A549 (cell line): ENCODE results near the gene ECM2. TPM values are rescaled to one million over a fixed set of nuclear protein-coding genes. Genes with fewer than 3 reads are reported as not detected.

Source experiments
- ATAC-seq, 2 experiments: fragments of 200-7000 bp in 1 of 2; fragments of >200 bp in 1 of 2; cut with Nextera tagmentation in 1 of 2; cut with Tn5 transposase in 1 of 2; 3 replicates each; pipeline versions ENCODE4 v1.8.0 to v1.9.1; 2018 to 2020; ENCODE audit warnings: mild to moderate bottlenecking in 1 of 2, moderate library complexity in 1 of 2
- CTCF ChIA-PET: fragments of 300-600 bp; sonication (Branson Sonifier 250); formaldehyde crosslinking; extraction: SDS; loops from one replicate; lab custom pipeline; 2021; ENCODE audit warnings: antibody characterized with exemption, inconsistent platforms; lab: Yijun Ruan, JAX
- POLR2A ChIA-PET: fragments of 350-600 bp; formaldehyde crosslinking; extraction: SDS; loops from one replicate; lab custom pipeline; 2021; ENCODE audit warnings: antibody characterized with exemption, inconsistent platforms; lab: Yijun Ruan, JAX
- DNase-seq, 2 experiments: peaks; one replicate each; pipeline versions ENCODE4 v3.0.0 to v3.0.0-alpha.2; 2011 to 2016; ENCODE audit warnings: low read depth in 1 of 2, low spot score in 1 of 2
- FAIRE-seq: peaks from 2 replicates; lab custom pipeline; 2011; peaks lifted over from hg19 to GRCh38; lab: Jason Lieb, UNC
- H3K27ac ChIP-seq, 2 experiments: fragments of >200 bp; sonication (Bioruptor Twin); formaldehyde crosslinking; 3 replicates each; pipeline ENCODE4 v1.5.1; 2016 to 2017
- H3K4me1 ChIP-seq: fragments of >200 bp; sonication (Bioruptor Twin); formaldehyde crosslinking; 3 replicates; pipeline ENCODE4 v1.6.1; 2016
- H3K4me2 ChIP-seq: fragments of >200 bp; sonication (Bioruptor Twin); formaldehyde crosslinking; 3 replicates; pipeline ENCODE4 v1.6.1; 2016
- H3K4me3 ChIP-seq: fragments of >200 bp; sonication (Bioruptor Twin); formaldehyde crosslinking; 3 replicates; pipeline ENCODE4 v1.5.1; 2016
- H3K9me3 ChIP-seq: fragments of >200 bp; sonication (Bioruptor Twin); formaldehyde crosslinking; 3 replicates; pipeline ENCODE4 v1.6.1; 2016
- BHLHE40 ChIP-seq: IDR thresholded peaks from 2 replicates; pipeline ENCODE4 v1.6.1; 2012; ENCODE audit warnings: low read depth, low read length, inconsistent platforms
- CBX8 ChIP-seq: fragments of 200-600 bp; sonication (generic); IDR thresholded peaks from 2 replicates; pipeline ENCODE4 v1.6.1; 2016
- CTCF ChIP-seq: fragments of >200 bp; sonication (Bioruptor Twin); formaldehyde crosslinking; IDR thresholded peaks from 3 replicates; pipeline ENCODE4 v1.5.1; 2016
- ELK1 ChIP-seq: fragments of 150-350 bp; IDR thresholded peaks from 2 replicates; pipeline ENCODE4 v1.6.1; 2014; ENCODE audit warnings: low read depth, mild to moderate bottlenecking, low read length
- ESRRA ChIP-seq: fragments of 150-350 bp; IDR thresholded peaks from 2 replicates; pipeline ENCODE4 v1.6.1; 2014; ENCODE audit warnings: mild to moderate bottlenecking, low read length, borderline replicate concordance
- FOSB ChIP-seq: fragments of 250-450 bp; sonication (Bioruptor Pico); IDR thresholded peaks from 2 replicates; pipeline ENCODE4 v1.5.0; 2020; ENCODE audit warnings: mild to moderate bottlenecking, moderate library complexity
- FOSL2 ChIP-seq, 2 experiments: fragments of 450-650 bp in 1 of 2; fragments of >200 bp in 1 of 2; sonication (Bioruptor Twin) in 1 of 2; formaldehyde crosslinking; IDR thresholded peaks; 2 replicates each; pipeline versions ENCODE4 v1.5.0 to v1.6.1; 2016 to 2020; ENCODE audit warnings: mild to moderate bottlenecking in 1 of 2, moderate library complexity in 1 of 2
- FOXS1 ChIP-seq: fragments of 250-450 bp; sonication (Bioruptor Pico); IDR thresholded peaks from 2 replicates; pipeline ENCODE4 v1.5.0; 2020; ENCODE audit warnings: mild to moderate bottlenecking, moderate library complexity
- HDAC2 ChIP-seq: fragments of 200-600 bp; sonication (generic); IDR thresholded peaks from 2 replicates; pipeline ENCODE4 v1.6.1; 2016
- HES2 ChIP-seq: fragments of >200 bp; sonication (Bioruptor Twin); formaldehyde crosslinking; IDR thresholded peaks from 2 replicates; pipeline ENCODE4 v1.6.1; 2016
- HMGXB4 ChIP-seq: fragments of 250-450 bp; sonication (Bioruptor Pico); IDR thresholded peaks from 2 replicates; pipeline ENCODE4 v1.5.0; 2021; ENCODE audit warnings: mild to moderate bottlenecking, moderate library complexity, borderline replicate concordance
- HOXA7 ChIP-seq: fragments of 250-450 bp; sonication (Bioruptor Pico); IDR thresholded peaks from 2 replicates; pipeline ENCODE4 v1.5.0; 2020; ENCODE audit warnings: mild to moderate bottlenecking, moderate library complexity
- JUN ChIP-seq, 2 experiments: fragments of >200 bp; sonication (Bioruptor Twin); formaldehyde crosslinking; IDR thresholded peaks; 2 replicates in 1 of 2; 3 replicates in 1 of 2; pipeline ENCODE4 v1.6.1; 2016 to 2017
- MAFK ChIP-seq: fragments of 450-650 bp; IDR thresholded peaks from 2 replicates; pipeline ENCODE4 v1.6.1; 2014; ENCODE audit not compliant: partially characterized antibody
- MAZ ChIP-seq: fragments of 150-350 bp; IDR thresholded peaks from 2 replicates; pipeline ENCODE4 v1.6.1; 2014; ENCODE audit warnings: antibody characterized with exemption, low read depth, low read length, borderline replicate concordance
- NR3C1 ChIP-seq: fragments of >200 bp; sonication (Bioruptor Twin); formaldehyde crosslinking; IDR thresholded peaks from 3 replicates; pipeline ENCODE4 v1.6.1; 2017
- PBX3 ChIP-seq: IDR thresholded peaks from 2 replicates; pipeline ENCODE4 v1.6.1; 2012
- POLR2A ChIP-seq: IDR thresholded peaks from 2 replicates; pipeline ENCODE4 v1.6.1; 2012; ENCODE audit warnings: mild to moderate bottlenecking, low read length
- RAD21 ChIP-seq, 2 experiments: fragments of >200 bp in 1 of 2; sonication (Bioruptor Twin) in 1 of 2; formaldehyde crosslinking in 1 of 2; IDR thresholded peaks in 1 of 2; conservative IDR thresholded peaks in 1 of 2; 2 replicates in 1 of 2; 3 replicates in 1 of 2; pipeline ENCODE4 v1.6.1; 2012 to 2018; ENCODE audit warnings: inconsistent platforms in 1 of 2
- RNF2 ChIP-seq: fragments of 200-600 bp; sonication (generic); IDR thresholded peaks from 2 replicates; pipeline ENCODE4 v1.6.1; 2016; ENCODE audit warnings: low read depth, mild to moderate bottlenecking, antibody characterized with exemption, moderate library complexity, borderline replicate concordance
- SMC3 ChIP-seq: fragments of >200 bp; sonication (Bioruptor Twin); formaldehyde crosslinking; IDR thresholded peaks from 3 replicates; pipeline ENCODE4 v1.6.1; 2018; ENCODE audit warnings: inconsistent platforms
- TFCP2L1 ChIP-seq: fragments of 250-450 bp; sonication (Bioruptor Pico); IDR thresholded peaks from 2 replicates; pipeline ENCODE4 v1.5.0; 2021; ENCODE audit warnings: mild to moderate bottlenecking
- TP53 ChIP-seq: fragments of 250-450 bp; sonication (Bioruptor Pico); IDR thresholded peaks from 2 replicates; pipeline ENCODE4 v1.5.0; 2021; ENCODE audit warnings: mild to moderate bottlenecking, moderate library complexity
- ZC3H11A ChIP-seq: fragments of 450-650 bp; IDR thresholded peaks from 2 replicates; pipeline ENCODE4 v1.6.1; 2014; ENCODE audit warnings: antibody characterized with exemption, mild to moderate bottlenecking
- ZNF302 ChIP-seq: fragments of 250-450 bp; sonication (Bioruptor Pico); IDR thresholded peaks from 2 replicates; pipeline ENCODE4 v1.9.0; 2021; ENCODE audit warnings: inconsistent platforms, mild to moderate bottlenecking, moderate library complexity
- ZSCAN20 ChIP-seq: fragments of 250-450 bp; sonication (Bioruptor Pico); IDR thresholded peaks from 2 replicates; pipeline ENCODE4 v1.8.0; 2022; ENCODE audit warnings: mild to moderate bottlenecking, moderate library complexity
- WGBS: methylation state at CpG from one replicate; pipeline ENCODE4 v1.1.6; 2017; ENCODE audit errors: missing lambda C conversion rate; 5-methylcytosine and 5-hydroxymethylcytosine counted together
- polyA plus RNA-seq, 4 experiments: library from polyadenylated mRNA; depleted of rRNA in 3 of 4; stranded (reverse); fragments of >200 nt; fragmentation: RNase III in 1 of 4; extraction: RNeasy Plus Mini Kit Qiagen cat#74134 plus additional on column Dnase treatment in 1 of 4; gene quantifications; 2 replicates in 3 of 4; 3 replicates in 1 of 4; pipeline ENCODE4 v1.2.3, GENCODE V29; 2011 to 2017

The ECM2 gene
- polyA plus RNA-seq, 2 of the 4 experiments (the other 2 are of a cell fraction): 0.35 to 0.43 TPM

DNA sequence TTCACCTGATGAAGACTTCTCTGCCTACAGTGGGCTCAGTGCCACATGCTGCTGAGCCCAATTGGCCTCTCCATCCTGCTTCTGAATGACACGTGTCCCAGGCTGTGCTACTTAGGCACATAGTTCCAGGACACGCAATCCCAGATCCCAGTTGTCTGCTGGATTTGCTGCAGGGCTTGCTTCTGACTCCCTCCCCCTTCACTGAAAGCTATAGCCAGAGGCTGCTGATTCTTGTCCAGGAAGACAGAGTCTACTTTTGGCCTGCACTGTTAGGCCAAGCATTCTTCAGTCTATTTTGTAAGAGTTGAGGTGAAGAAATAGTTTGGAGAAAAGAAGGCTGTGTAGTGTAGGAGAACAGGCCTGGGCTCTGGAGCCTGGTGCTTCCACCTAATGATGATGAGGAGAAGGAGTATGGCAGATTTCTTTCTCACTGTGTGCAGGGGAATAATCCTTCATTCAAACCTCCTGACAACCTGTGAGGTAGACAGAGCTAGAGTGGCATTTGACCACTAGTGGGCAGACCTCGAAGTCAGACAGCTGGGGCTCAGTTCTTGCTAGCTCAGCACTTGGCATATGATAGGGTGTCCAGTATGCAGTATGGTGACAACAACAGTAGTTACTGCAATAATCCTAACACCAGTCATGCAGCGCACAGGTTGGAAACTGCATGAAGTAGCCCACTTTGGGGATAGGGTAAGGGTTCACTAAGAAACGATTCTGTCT lies 34.0 kb downstream of the ECM2 start:
- Histone ChIP-seq H3K27ac (no peak overlapping the region), H3K4me3 (no peak overlapping the region), H3K4me1 (peaks cover 19% of the 10 kb centered on the region), H3K4me2 (no peak overlapping the region), H3K9me3 (no peaks in the 10 kb centered on the region)
- ATAC-seq (peak; percentile 89 to 93), FAIRE-seq (peak; percentile 46), DNase-seq (peak; percentile 43 to 65)
- ChIA-PET POLR2A (no interaction called here), CTCF (interaction anchor here (0.6 to 1.9 kb wide), 16 partner anchors 7 to 364 kb away, joined by 3 to 10 read pairs (median 3); no protein-coding TSS in a partner anchor)
- 66% methylated on average over 5 of the region's 5 CpGs for WGBS
- TF ChIP-seq CBX8: no peak
- no peak for TF ChIP-seq HES2
- no peak for TF ChIP-seq FOXS1
- peak; percentile 30 to 42; a peak in 2 of 5 replicates for TF ChIP-seq RAD21 (conservative IDR thresholded peaks at IDR 0.05 in 1 of 2, IDR thresholded peaks at IDR 0.05 in 1 of 2)
- no peak for TF ChIP-seq ZSCAN20
- no peak for TF ChIP-seq FOSB
- TF ChIP-seq CTCF: peak; percentile 54
- no peak for TF ChIP-seq HMGXB4 (CRISPR knock-in tag)
- no peak for TF ChIP-seq FOSL2 (IDR thresholded peaks at IDR 0.05)
- no peak for TF ChIP-seq FOSL2 (CRISPR knock-in tag; IDR thresholded peaks at IDR 0.05)
- no peak for TF ChIP-seq HOXA7
- peak; percentile 98 for TF ChIP-seq MAFK
- TF ChIP-seq POLR2A: no peak
- no peak for TF ChIP-seq MAZ
- TF ChIP-seq BHLHE40: no peak
- no peak for TF ChIP-seq TFCP2L1
- TF ChIP-seq ESRRA: no peak
- TF ChIP-seq HDAC2: no peak
- TF ChIP-seq PBX3: no peak
- TF ChIP-seq JUN (IDR thresholded peaks at IDR 0.05): no peak
- TF ChIP-seq SMC3: peak; percentile 43; the same call in 1 of the 3 replicates
- no peak for TF ChIP-seq ELK1
- no peak for TF ChIP-seq NR3C1
- TF ChIP-seq ZNF302 (CRISPR knock-in tag): no peak
- TF ChIP-seq RNF2: no peak
- no peak for TF ChIP-seq TP53 (CRISPR knock-in tag)
- no peak for TF ChIP-seq ZC3H11A
